Islet precursor cell (in vitro differentiated cells): Measurements from ENCODE around the gene SFMBT2.
A peak's percentile ranks its signal among the peaks of the same experiment; 100 is the strongest.

Source experiments
- DNase-seq: peaks from one replicate; pipeline ENCODE4 v3.0.0-alpha.2; 2018

SFMBT2 gene

DNA sequence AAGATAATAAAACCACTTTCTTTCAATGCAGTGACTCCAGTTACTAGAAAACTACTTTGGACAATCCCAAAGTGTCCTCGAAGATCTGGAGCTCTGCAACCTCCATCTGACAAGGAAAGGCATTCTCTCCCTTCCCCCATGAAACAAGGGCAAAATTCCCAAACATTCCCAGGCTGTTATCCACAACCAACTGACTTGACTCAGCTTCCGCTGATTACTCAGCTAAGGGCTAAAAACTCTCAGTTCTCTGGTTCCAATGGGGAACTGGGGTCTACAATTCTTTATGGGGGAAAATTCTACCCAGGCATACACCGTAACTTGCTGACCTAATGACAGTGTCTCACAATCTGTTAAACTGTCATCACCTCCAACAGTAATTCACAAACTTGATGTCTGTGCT, 48.4 kb downstream of the SFMBT2 start:
- DNase-seq, result no peak

DNA sequence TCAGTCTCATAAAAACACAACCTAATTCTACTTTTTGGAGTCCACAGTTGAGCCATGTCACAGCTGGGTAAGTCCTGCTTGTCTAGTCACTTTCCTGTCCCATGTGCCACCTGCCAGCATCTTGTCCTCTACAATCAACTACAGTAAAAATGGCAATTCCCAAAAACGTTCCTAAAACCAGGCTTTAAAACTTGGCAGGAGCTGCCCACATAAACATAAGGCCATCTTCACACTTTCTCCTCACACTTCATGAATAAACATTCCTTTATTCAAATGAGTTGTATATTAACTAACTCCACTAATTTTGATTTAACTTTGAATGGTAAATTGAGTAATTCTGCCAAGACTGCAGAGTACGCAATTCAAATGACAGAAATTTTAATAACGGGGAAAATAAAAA, 49.5 kb downstream of the SFMBT2 start:
- no peak for DNase-seq

DNA sequence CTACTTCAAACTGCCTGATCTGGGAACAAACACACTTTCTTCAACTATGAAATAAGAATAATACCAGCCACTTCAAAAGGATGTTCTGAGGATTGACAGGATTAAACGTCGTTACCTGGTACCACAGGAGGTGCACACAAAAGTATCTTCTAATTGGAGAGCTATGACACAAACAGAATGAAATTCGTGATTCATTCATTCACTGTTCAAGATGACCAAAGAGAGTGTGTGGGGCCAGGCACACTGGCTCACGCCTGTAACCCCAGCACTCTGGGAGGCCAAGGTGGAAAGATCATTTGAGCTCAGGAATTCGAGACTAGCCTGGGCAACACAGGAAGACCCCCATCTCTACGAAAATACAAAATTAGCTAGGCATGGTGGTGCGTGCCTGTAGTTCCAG, 50.9 kb downstream of the SFMBT2 start:
- no peak for DNase-seq

DNA sequence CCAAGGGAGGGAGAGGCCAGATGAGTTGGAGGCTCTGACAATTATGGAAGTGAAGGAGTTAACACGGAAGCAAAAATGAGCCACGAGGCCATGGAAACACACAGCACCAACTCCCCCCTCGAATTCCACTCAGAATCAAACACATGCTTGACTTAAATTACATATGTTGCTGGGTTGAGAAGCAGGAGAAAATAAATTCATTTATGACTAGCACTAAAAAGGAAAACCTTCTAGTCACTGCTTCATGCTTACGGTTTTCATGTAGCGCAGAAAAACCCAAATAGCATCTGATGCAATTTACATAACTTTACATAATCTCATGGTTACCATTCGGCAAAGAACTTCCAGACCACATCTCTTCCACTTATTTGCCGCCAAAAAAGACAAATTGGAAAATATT, 51.5 kb downstream of the SFMBT2 start:
- DNase-seq, result no peak

DNA sequence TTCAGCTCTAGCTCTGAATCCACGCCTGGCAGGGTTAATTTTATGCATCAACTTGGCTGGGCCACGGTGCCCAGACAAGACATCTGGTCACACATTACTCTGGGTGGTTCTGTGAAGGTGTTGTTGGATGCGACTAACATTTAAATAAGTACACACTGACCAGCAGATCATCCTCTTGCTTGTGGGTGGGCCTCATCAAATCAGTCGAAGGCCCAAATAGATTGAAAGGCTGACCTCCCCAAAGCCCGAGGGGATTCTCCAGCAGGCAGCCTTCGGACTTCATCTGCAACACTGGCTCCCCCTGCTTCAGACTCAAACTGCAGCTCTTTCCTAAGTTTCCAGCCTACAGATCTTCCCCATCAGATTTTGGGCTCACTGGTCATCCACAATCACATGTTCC, 53.6 kb downstream of the SFMBT2 start:
- no peak for DNase-seq

DNA sequence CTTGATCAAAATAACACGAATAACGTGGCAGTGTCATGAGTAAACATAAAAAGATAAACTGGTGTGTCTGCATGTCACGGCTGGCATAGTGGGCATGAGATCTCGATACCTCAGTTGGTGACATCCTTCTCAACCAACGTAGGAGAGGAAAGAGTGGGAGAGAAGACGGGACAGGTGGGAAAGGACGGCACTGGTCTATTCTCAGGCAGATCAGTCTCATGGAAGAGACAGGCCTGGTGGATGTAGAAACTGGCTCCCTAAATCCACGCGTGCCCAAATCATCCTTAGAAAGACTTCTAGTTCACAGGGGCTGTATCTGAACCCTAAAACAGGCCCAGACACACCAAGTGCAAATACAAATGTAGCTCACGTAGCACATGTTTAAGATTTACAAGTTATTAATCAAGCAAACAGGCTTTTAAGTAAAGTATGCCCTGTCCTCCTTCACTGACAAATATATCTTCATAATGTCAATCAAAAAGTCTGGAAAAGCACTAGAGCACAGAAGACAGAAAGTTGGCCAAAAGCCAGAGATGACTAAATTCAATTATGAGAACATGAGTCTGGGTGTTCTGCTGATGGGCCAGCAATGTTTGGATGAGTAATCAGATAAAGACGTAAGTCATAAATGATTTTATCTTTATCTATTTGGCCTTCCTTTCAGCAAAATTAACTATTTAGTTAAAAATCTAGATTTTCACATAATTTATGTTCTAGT, 56.3 kb downstream of the SFMBT2 start:
- no peak for DNase-seq

DNA sequence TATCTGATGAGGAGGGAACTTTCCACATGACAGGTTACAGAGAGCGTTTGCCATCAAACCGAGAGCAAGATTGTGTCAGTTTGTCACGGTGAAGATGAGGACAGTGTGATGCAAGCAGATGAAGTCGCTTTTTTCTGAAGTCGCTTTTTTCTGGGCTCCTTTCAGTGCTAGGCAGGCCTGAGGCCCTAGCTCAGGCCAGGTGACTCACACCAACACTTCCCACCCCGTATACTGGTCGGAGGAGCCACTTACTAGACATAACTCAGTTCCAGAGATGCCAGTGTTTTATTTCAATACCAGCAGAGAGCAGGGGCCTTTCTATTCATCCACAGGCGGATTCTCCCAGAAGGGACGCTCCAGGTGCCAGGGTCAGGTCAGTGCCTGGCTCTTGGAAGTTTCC, 58.9 kb downstream of the SFMBT2 start:
- DNase-seq, result peak; percentile 60

DNA sequence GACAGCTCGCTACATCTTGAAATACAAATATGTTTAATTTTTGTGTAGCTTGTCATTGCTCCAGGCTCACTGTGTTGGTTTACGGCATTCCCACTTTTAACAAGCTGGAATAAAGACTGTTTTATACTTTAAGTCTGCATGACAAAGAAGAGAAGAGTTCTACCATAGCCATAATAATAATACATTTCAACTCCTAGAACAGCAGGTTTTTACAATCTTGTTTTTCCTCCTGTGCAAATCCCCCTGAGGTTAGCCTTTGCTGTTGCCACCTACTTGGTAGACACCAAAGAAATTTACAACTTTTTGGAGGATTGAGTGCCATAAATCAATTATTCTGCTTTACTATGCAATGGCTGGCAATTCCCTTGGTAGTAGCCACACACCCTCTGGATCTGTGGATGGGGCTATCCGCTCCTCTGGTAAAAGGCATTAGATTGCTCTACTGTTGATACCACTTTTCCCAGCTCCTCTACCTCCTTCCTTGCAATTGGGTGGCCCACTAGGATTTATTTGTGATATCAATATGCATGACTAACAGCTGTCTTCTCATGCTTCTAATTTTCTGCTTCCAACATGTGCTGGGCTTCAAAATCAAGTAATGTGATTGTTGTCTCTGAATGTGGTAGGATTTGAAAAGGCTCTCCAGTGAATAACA, 60.2 kb downstream of the SFMBT2 start:
- DNase-seq, result no peak

DNA sequence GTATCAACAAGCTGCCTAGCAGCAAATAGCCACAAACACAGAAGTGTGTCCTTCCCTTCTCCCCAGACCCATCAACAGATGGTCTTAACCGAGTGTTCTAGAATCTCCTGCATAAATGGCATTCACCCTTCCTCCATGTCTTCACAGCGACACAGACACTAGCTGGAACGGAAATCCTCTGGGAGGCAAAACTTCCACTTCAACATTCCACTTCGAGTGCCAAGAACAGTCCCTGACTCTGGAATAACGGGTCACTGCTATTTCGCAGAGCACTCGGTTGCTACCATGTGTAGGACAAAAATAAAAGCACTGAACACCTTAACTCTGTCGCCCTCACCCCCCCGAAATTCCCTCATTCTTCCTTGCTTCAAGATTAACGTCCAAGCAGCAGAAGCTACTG, 65.1 kb downstream of the SFMBT2 start:
- no peak for DNase-seq

DNA sequence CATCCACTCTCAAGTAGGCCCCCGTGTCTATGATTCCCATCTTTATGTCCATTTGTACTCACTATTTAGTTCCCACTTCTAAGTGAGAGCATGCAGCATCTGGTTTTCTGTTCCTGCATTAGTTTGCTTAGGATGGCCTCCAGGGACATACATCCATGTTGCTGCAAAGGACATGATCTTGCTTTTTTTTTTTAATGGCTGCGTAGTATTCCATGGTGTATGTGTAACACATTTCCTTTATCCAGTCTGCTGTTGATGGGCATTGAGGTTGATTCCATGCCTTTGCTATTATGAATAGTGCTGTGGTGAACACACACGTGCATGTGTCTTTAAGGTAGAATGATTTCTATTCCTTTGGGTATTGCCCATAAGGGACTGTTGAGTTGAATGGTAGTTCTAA, 67.8 kb downstream of the SFMBT2 start:
- no peak for DNase-seq

DNA sequence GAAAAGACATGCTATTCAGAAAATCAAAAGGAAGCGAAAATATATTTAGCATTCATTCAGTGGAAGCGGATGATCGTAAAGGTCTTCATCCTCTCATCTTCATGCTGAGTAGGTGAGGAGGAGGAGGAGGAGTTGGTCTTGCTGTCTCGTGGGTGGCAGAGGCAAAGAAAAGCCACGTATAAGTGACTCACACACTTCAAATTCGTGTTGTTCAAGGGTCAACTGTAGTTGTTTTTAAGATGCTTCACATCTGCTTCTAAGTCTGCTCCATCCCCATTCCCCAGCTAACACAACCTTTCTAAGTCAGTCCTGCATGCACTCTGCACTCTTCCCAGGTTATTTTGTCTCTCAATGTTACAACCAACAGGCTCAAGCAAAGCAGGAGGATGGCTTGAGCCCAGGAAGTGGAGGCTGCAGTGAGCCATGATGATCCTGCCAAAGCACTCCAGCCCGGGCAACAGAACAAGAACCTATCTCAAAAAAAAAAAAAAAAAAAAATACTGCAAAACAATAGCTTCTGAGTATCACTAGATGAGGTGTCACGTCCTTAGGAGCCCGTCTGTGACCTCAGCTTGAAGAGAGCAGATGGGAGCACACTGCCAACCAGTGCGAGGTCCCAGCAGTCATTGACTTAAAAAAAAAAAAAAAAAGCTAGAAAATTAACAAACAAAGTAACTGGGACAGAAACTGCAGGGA, 70.5 kb downstream of the SFMBT2 start:
- DNase-seq, result no peak

DNA sequence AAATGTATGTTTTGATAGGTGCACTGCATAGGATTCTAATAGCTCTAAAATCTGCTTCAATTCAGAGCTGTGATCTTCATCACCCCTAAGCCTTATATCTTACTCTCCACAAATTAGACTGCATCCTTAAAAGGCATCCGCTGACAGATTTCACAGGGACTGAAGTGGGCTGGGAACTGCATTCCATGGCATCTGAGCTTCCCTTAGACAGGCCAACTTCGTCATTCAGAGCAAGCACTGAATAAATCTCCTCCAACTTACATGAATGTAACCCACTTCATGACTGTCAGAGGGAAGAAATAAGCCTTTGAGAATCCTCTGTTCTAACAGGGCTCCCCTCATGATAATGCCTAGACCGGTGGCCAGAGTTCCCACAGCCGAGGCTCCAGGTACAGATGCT, 71.3 kb downstream of the SFMBT2 start:
- no peak for DNase-seq

DNA sequence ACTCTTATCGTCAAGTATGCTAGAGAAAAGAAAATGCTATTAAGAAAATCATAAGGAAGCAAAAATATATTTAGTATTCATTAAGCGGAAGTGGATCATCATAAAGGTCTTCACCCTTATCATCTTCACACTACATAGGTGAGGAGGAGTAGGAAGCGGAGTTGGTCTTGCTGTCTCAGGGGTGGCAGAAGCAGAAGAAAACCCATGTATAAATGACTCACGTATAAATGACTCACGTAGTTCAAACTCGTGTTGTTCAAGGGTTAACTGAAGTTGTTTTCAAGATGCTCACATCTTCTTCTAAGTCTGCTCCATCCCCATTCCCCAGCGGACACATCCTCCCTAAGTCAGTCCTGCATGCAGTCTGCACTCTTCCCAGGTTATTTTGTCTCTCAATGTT, 72.4 kb downstream of the SFMBT2 start:
- DNase-seq, result no peak

DNA sequence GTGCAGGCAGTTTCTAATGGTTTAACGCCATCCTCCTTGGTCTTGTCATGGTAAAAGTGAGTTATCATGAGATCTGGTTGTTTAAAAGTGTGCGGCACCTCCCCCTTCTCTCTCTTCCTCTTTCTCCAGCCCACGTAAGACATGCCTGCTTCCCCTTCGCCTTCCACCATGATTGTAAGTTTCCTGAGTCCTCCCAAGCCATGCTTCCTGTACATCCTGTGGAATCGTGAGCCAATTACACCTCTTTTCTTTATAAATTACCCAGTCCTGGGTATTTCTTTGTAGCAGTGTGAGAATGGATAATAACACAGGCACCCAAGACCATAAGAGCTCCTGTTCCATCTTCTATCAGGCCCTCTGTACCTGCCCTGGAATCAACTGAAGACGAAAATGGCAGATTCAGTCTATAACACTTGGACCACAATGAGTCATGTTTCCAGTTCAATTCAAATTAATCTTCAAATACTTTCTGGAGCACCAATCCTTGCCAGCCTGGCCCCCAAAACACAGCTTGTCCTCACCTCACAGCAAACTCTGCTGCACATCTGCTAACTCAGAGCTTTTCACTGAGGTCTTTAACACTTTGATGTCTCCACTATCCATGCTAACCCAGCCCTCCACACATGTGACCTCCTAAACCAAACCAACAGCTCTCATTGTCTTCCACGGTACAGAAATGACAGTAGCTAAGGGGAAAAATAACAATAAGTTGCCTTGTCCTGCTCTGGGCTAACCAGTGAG, 73.2 kb downstream of the SFMBT2 start:
- no peak for DNase-seq

DNA sequence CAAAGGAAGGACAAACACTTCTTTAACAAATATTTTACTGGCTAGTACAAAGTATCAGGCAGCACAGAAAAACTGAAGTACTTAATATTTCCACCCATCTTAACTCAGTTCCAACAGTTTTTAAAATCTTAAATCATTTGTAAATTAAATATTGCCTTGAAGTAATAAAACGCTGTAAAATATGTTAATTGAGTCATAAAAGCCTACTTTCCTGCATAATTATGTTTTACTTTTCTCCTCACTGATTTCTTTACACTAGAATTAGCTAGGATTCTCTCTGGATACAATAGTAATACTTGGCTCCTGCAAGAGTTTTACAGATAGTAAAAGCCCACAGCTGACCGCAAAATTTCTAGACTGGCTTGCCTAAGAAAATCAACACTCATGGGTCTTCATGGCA, 74.9 kb downstream of the SFMBT2 start:
- no peak for DNase-seq

DNA sequence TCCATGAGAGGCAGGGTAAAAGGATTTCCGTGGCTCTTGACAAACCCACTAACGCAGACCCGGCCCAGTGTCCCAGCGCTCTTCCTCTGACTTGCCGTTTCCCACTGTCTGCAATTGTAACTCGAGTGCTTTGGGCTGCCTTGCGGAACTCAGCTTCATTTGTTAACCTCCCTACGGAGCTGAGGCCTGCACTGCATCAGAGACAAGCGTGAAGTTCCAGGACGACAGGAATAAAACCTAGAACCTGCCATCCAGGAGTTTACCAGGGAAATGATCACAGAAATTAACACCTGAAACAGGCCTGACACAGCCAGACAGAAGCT, 76.2 kb downstream of the SFMBT2 start:
- DNase-seq, result no peak

DNA sequence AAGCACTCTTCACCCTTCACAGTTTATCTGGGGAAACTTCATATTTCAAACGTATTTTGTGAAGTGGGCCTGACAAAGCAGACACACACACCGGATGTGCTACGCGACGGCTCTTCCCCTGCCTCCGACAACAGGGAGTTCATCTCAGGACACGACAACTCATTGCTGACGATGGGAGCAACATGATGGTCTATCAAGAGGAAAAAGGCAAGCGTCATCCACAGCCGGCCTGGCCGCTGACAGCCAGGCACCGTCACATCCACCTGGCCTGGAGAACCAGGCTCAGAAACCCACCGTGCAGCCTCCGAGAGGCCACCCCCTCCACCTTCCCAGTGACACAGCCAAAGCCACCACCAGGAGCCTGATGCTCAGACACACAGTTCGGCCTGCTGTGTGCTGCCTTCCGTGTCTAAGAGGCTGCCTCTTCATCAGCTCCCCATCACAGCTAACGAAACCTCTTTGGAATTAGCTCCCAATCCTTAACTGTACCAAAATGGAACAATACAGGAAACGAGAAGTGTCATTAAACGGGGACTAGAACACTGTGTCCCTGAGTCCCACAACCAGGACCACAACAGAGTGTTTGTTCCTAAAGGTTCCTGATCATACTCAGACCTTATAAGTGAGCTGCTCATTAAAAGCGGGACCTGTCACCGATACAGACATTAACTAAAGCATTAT, 76.7 kb downstream of the SFMBT2 start:
- no peak for DNase-seq

DNA sequence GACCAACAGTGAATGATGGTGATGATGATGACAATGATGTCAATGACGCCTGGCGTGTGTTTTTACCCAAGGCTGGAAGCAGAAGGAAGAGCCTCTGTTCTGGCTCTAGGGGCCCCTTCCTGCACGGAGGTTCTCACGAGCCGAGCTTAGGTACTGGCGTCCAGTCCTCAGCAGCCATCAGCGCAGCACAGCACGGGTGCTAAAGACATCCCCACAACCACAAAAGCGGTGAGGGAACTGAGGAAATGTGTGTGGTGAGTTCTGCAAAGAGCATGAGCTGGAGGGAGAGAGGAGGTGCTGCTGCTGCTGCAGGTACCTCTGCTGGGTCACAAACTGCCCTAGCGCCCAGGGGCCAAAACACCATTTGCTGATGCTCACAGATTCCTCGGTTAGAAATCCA, 81.6 kb downstream of the SFMBT2 start:
- no peak for DNase-seq

DNA sequence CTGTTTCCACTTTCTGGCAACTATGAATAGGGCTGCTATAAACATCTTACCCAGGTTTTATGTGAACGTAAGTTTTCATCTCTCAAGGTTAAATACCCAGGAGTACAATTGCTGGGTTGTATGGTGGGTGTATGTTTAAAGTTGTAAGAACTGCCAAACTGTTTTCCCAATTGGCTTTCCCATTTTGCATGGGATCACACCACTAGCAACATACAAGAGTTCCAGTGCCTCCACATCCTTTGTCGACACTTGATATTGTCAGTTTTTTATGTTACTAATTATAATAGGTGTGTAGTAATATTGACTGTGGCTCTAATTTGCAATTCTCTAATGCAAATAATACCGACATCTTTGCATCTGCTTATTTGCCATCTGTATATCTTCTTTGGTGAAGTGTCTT, 82.9 kb downstream of the SFMBT2 start:
- DNase-seq, result no peak

DNA sequence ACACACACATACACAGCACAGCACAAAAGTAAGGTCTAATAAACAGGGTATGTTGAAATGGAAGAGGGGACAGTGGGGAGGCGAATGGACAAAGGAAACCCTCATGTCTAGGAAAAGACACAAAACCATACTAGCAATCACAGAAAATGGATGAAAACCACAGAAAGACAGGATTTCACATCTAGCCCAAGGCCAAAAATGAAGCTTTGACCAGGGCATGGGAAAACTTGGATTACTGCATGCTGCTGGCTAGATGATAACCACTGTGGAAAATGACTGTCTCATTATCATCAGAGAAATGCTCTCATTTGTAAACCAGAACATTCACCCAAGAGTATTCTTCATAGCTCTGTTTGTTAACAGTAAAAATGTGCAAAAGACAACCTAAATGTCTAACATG, 88.2 kb downstream of the SFMBT2 start:
- no peak for DNase-seq

DNA sequence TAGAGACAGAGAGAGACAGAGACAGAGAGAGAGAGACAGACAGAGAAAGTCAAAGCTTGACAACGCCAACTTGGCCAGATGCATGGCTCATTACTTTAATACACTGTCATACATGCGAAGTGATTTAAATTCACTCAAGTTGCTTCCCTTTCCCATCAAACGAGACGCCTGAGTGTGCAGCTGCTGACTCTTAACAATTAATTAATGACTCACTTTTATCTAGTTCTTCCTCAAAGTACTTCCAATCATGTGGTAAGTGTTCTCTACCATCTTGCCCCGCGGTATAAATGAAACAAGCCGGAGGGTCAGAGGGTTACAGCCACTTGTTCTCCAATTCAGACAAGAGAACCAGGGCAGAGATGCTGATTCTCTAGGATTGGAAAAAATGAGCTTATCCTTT, 90.8 kb downstream of the SFMBT2 start:
- no peak for DNase-seq

DNA sequence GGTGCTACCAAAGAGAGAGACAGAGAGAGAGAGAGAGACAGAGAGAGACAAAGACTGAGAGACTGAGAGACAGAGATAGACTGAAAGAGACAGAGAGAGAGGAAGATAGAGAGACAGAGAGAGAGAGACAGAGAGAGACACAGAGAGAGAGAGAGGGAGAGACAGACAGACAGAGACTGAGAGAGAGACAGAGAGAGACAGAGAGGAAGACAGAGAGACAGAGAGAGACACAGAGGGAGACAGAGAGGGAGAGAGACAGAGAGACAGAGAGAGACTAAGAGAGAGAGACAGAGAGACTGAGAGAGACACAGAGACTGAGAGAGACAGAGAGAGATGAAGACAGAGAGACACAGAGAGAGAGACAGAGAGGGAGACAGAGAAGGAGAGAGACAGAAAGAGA, 91.2 kb downstream of the SFMBT2 start:
- no peak for DNase-seq

DNA sequence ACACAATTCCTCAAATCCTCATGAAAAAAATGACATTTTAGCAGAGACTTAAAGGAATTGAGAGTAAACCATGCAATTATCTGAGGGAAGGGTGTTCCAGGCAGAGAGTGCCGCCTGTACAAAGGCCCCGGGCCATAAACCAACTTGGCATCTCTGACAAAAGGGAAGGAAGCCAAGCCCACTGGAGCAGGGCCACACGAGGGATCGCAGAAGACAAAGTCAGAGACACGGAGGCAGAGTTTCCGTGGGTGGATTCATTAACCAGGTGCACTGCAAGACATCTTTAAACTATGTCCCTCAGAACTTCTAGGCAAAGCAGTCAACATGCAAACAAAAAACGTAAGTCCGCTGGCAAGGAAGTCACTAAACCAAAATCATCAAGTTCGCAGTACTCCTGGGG, 92.0 kb downstream of the SFMBT2 start:
- DNase-seq, result no peak
